ENCODE results near the gene SLC16A3. TPM values are rescaled to one million over a fixed set of nuclear protein-coding genes. Genes with fewer than 3 reads are reported as not detected.

SLC16A3 gene
- total RNA-seq, 1 donor from 2014 or later = 21.0 TPM

DNA sequence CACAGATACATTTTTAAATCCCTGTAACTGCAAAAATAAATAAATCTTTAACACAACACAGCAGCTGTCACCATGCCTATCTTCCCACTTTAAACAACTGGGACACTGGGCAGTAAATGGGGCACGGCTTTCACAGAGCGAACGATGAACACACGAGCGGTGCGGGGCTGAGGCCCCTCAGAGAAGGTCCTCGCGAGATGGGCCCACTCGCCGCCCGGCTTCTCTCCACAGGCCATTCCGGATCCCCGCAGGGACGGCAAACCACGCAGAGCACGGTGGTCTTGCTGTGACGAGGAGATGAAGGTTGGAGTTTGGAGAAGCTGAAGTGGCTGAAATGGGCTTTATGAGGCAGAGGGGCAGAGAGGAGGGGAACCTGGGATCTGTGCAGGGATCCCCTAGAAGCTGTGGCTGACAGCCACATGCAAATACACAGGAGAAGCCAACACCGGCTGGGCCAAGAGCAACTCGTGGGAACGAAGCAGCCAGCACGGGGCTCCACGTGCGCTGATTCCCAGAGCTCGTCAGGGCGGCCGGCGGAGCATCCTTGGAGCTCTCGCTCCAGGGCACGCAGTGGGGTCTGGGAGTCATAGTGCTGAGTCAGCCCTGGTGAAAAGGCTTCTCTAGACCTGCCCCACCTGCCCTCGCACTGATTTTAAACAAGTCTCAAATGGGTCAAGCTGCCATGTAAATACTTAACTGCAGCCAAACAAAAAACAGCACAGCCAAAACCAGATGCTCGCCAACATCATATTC is 47.9 kb upstream of the SLC16A3 start:
- Histone ChIP-seq H4K20me1 (ENCODE audit: low read depth) (no peaks in the 10 kb centered on the region), H3K4me2 (no peak overlapping the region), H3K27me3 (peaks cover 21% of the 10 kb centered on the region), H2AFZ (replicated peaks) (no peak overlapping the region), H3K79me2 (ENCODE audit: low read depth) (no peaks in the 10 kb centered on the region), H3K4me3 (no peak overlapping the region), H3F3A (ENCODE audit: low read depth) (peaks cover under 1% of the 10 kb centered on the region), H3K9me3 (ENCODE audit: low read depth) (no peaks in the 10 kb centered on the region), H3K4me1 (no peaks in the 10 kb centered on the region), H3K36me3 (no peaks in the 10 kb centered on the region), H3K27ac (no peak overlapping the region), H3K9ac (no peak overlapping the region)
- H3K4me3 Mint-ChIP-seq = no peak overlapping the region
- H3K36me3 Mint-ChIP-seq = peaks cover 27% of the 10 kb centered on the region
- no peak for TF ChIP-seq EZH2phosphoT487 (IDR thresholded peaks at IDR 0.05)
- TF ChIP-seq EZH2 (IDR thresholded peaks at IDR 0.05) = no peak
- TF ChIP-seq, protein P1, sequence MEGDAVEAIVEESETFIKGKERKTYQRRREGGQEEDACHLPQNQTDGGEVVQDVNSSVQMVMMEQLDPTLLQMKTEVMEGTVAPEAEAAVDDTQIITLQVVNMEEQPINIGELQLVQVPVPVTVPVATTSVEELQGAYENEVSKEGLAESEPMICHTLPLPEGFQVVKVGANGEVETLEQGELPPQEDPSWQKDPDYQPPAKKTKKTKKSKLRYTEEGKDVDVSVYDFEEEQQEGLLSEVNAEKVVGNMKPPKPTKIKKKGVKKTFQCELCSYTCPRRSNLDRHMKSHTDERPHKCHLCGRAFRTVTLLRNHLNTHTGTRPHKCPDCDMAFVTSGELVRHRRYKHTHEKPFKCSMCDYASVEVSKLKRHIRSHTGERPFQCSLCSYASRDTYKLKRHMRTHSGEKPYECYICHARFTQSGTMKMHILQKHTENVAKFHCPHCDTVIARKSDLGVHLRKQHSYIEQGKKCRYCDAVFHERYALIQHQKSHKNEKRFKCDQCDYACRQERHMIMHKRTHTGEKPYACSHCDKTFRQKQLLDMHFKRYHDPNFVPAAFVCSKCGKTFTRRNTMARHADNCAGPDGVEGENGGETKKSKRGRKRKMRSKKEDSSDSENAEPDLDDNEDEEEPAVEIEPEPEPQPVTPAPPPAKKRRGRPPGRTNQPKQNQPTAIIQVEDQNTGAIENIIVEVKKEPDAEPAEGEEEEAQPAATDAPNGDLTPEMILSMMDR (IDR thresholded peaks at IDR 0.05) = no peak
- no peak overlapping the region for H3K27ac Mint-ChIP-seq
- H3K27me3 Mint-ChIP-seq (ENCODE audit: insufficient read depth, low read depth) = peaks cover 2% of the 10 kb centered on the region
- H3K4me1 Mint-ChIP-seq = no peaks in the 10 kb centered on the region
- no peak for DNase-seq (ENCODE audit: low spot score)
- no peaks in the 10 kb centered on the region for H3K9me3 Mint-ChIP-seq

DNA sequence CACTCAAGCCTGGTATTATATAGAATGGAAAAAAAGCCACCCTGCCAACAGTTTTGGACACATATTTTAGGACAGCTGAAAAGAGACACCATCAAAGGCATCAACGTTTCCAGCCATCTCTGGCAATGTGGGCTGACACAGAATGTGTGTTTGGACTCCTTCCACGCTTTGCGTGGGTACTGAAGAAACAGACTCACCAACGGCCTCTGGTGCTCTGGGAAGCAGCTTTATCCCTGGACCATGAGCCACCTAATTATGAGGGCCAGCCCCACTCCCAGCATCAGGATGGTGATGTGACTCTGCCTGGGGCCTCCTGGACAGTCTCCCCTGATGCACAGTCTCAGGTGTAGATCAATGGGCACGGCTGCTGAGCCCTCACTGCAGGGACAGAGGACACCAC is 44.1 kb upstream of the SLC16A3 start:
- Histone ChIP-seq H4K20me1 (ENCODE audit: low read depth) (no peaks in the 10 kb centered on the region), H3K4me1 (no peaks in the 10 kb centered on the region), H3K36me3 (no peaks in the 10 kb centered on the region), H3K79me2 (ENCODE audit: low read depth) (no peaks in the 10 kb centered on the region), H3K27me3 (no peaks in the 10 kb centered on the region), H3F3A (ENCODE audit: low read depth) (no peaks in the 10 kb centered on the region), H2AFZ (replicated peaks) (no peak overlapping the region), H3K9ac (no peak overlapping the region), H3K4me3 (no peak overlapping the region), H3K4me2 (no peak overlapping the region), H3K9me3 (ENCODE audit: low read depth) (no peaks in the 10 kb centered on the region), H3K27ac (no peak overlapping the region)
- TF ChIP-seq EZH2 (IDR thresholded peaks at IDR 0.05) = no peak
- no peak for TF ChIP-seq EZH2phosphoT487 (IDR thresholded peaks at IDR 0.05)
- TF ChIP-seq, protein P1 (IDR thresholded peaks at IDR 0.05) = no peak
- Mint-ChIP-seq H3K27ac (no peak overlapping the region), H3K4me1 (no peaks in the 10 kb centered on the region), H3K9me3 (no peaks in the 10 kb centered on the region), H3K4me3 (no peak overlapping the region), H3K36me3 (peaks cover 23% of the 10 kb centered on the region), H3K27me3 (ENCODE audit: insufficient read depth, low read depth) (peaks cover 2% of the 10 kb centered on the region)
- DNase-seq (ENCODE audit: low spot score) = no peak

DNA sequence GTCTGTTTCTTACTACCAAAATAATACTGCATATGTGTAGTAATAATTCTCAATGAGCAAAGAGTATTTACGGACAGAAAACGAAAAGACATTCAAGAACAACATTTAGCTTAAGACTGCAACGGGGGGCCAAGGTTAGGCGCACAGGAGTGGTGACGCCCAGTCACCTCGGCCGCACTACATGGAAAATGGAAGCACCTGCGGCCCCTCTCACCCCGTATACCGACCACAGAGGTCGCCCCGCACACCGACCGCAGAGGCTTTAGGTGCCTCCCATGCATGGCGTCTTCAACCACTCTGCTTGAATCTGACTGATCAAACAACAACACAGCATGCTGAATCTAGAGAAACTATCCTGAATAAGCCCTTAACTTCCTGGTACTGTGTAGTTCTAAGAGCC is 42.6 kb upstream of the SLC16A3 start:
- H3K79me2 ChIP-seq (ENCODE audit: low read depth) = no peaks in the 10 kb centered on the region
- no peaks in the 10 kb centered on the region for H3K9me3 ChIP-seq (ENCODE audit: low read depth)
- no peaks in the 10 kb centered on the region for H3F3A ChIP-seq (ENCODE audit: low read depth)
- H3K27me3 Mint-ChIP-seq (ENCODE audit: insufficient read depth, low read depth) = no peaks in the 10 kb centered on the region
- no peak overlapping the region for H3K9ac ChIP-seq
- DNase-seq (ENCODE audit: low spot score) = no peak
- H3K4me3 Mint-ChIP-seq = no peak overlapping the region
- no peaks in the 10 kb centered on the region for H4K20me1 ChIP-seq (ENCODE audit: low read depth)
- no peaks in the 10 kb centered on the region for H3K4me1 Mint-ChIP-seq
- no peak overlapping the region for H3K4me3 ChIP-seq
- peaks cover 24% of the 10 kb centered on the region for H3K36me3 Mint-ChIP-seq
- no peaks in the 10 kb centered on the region for H3K36me3 ChIP-seq
- H3K4me1 ChIP-seq = no peaks in the 10 kb centered on the region
- H3K27me3 ChIP-seq = no peaks in the 10 kb centered on the region
- no peak for TF ChIP-seq EZH2 (IDR thresholded peaks at IDR 0.05)
- TF ChIP-seq EZH2phosphoT487 (IDR thresholded peaks at IDR 0.05) = no peak
- TF ChIP-seq, protein P1 (IDR thresholded peaks at IDR 0.05) = no peak
- no peak overlapping the region for H2AFZ ChIP-seq (replicated peaks)
- H3K9me3 Mint-ChIP-seq = no peaks in the 10 kb centered on the region
- no peak overlapping the region for H3K4me2 ChIP-seq
- no peak overlapping the region for H3K27ac ChIP-seq
- no peak overlapping the region for H3K27ac Mint-ChIP-seq

All from neural progenitor cell (in vitro differentiated cells).